ENCODE measurements around the gene STYXL1. TPM values are rescaled to one million over a fixed set of nuclear protein-coding genes. Genes with fewer than 3 reads are reported as not detected.
"Not testable (repeated sequence)": the region's sequence is repeated elsewhere in the genome, so short reads cannot be mapped to it uniquely, and the experiment has no call there.

The STYXL1 gene
- total RNA-seq, 1 donor from 2014 or later = 56.1 TPM

DNA sequence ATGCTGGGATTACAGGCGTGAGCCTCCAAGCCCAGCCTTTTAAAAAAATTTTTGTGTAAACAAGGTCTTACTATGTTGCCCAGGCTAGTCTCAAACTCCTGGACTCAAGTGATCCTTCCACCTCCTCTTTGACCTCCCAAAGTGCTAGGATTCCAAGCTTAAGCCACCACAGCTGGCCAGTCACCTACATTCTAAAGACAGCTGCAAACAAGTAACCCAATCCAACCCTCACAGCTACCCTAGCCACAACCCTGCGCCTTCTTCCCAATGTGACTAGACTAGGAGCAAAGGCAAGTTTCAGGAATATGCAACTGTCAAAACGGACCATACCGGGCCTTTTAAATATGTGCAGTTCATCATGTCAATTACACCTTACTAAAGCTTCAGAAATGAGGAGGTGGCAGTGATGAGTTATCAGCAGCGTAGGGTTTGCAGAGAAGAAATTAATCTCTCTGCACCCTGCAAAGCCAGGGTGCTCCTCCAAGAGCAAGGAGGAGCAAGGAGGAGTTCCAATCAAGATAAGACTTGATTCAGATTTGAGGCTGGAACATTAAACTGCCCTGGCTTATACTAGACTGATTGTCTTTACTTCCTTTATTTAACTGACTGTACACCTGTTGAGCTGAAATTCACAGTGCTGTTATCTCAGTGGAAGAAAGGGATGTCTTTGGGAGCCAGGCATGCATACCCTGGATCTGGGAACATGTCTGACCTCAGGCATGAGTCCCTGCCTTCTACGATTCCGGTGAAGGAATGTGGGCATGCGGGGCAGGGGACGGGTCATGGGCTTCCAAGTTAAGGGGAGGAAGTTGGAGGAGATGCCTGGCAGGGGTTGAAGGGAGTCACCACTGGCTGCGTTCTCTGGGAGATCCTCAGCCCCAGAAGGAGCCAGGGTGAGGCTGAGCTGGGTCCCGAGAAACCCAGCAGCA is 37.9 kb downstream of the STYXL1 start:
- Histone ChIP-seq H3K27ac (no peak overlapping the region), H3K4me3 (no peak overlapping the region), H3K4me2 (no peak overlapping the region), H3K9me3 (ENCODE audit: low read depth) (no peaks in the 10 kb centered on the region), H3K27me3 (no peaks in the 10 kb centered on the region), H3K79me2 (ENCODE audit: low read depth) (no peaks in the 10 kb centered on the region), H3K9ac (no peak overlapping the region), H4K20me1 (ENCODE audit: low read depth) (no peaks in the 10 kb centered on the region), H3K36me3 (no peaks in the 10 kb centered on the region), H3F3A (ENCODE audit: low read depth) (no peaks in the 10 kb centered on the region), H3K4me1 (no peaks in the 10 kb centered on the region), H2AFZ (replicated peaks) (no peak overlapping the region)
- Mint-ChIP-seq H3K4me3 (no peak overlapping the region), H3K9me3 (no peaks in the 10 kb centered on the region), H3K27me3 (ENCODE audit: insufficient read depth, low read depth) (peaks cover 3% of the 10 kb centered on the region), H3K36me3 (peaks cover 21% of the 10 kb centered on the region), H3K4me1 (peaks cover 3% of the 10 kb centered on the region), H3K27ac (peak overlapping the region; percentile 90)
- no peak for DNase-seq (ENCODE audit: low spot score)
- TF ChIP-seq, protein P1, sequence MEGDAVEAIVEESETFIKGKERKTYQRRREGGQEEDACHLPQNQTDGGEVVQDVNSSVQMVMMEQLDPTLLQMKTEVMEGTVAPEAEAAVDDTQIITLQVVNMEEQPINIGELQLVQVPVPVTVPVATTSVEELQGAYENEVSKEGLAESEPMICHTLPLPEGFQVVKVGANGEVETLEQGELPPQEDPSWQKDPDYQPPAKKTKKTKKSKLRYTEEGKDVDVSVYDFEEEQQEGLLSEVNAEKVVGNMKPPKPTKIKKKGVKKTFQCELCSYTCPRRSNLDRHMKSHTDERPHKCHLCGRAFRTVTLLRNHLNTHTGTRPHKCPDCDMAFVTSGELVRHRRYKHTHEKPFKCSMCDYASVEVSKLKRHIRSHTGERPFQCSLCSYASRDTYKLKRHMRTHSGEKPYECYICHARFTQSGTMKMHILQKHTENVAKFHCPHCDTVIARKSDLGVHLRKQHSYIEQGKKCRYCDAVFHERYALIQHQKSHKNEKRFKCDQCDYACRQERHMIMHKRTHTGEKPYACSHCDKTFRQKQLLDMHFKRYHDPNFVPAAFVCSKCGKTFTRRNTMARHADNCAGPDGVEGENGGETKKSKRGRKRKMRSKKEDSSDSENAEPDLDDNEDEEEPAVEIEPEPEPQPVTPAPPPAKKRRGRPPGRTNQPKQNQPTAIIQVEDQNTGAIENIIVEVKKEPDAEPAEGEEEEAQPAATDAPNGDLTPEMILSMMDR (IDR thresholded peaks at IDR 0.05) = no peak
- TF ChIP-seq EZH2phosphoT487 (IDR thresholded peaks at IDR 0.05) (no peak), EZH2 (IDR thresholded peaks at IDR 0.05) (no peak)

DNA sequence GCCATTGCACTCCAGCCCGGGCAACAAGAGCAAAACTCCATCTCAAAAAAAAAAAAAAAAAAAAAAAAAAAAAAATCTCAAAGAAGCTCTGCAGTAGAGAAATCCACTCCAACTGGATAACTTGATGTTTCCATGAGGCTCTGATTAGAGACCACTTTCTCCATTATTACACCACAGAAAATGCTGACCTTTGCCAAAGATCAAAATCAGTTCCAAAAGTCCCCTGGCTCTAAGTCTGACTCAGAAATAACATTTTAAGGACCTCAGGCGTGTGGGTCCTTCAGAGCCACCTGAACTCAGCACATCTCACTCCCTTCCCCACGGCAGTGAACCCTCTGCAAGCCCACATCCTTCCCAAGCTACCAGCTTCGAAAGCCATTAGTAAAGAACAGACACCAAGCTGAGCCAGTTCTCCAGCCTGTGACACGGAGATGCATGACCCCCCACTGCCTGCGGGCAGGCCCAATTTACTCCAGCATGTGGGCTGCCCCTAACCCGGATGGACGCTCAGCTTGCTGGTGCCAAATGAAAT is 39.6 kb downstream of the STYXL1 start:
- Mint-ChIP-seq H3K9me3 (no peaks in the 10 kb centered on the region), H3K36me3 (peaks cover 18% of the 10 kb centered on the region), H3K4me1 (peaks cover 3% of the 10 kb centered on the region), H3K27me3 (ENCODE audit: insufficient read depth, low read depth) (peaks cover 3% of the 10 kb centered on the region), H3K27ac (no peak overlapping the region), H3K4me3 (no peak overlapping the region)
- Histone ChIP-seq H3K36me3 (no peaks in the 10 kb centered on the region), H3K4me2 (no peak overlapping the region), H3K9ac (no peak overlapping the region), H3F3A (ENCODE audit: low read depth) (no peaks in the 10 kb centered on the region), H3K9me3 (ENCODE audit: low read depth) (no peaks in the 10 kb centered on the region), H3K4me3 (no peak overlapping the region), H3K27ac (no peak overlapping the region), H2AFZ (replicated peaks) (no peak overlapping the region), H3K27me3 (no peaks in the 10 kb centered on the region), H3K79me2 (ENCODE audit: low read depth) (no peaks in the 10 kb centered on the region), H3K4me1 (no peaks in the 10 kb centered on the region), H4K20me1 (ENCODE audit: low read depth) (no peaks in the 10 kb centered on the region)
- TF ChIP-seq EZH2 (IDR thresholded peaks at IDR 0.05) = no peak
- no peak for DNase-seq (ENCODE audit: low spot score)

DNA sequence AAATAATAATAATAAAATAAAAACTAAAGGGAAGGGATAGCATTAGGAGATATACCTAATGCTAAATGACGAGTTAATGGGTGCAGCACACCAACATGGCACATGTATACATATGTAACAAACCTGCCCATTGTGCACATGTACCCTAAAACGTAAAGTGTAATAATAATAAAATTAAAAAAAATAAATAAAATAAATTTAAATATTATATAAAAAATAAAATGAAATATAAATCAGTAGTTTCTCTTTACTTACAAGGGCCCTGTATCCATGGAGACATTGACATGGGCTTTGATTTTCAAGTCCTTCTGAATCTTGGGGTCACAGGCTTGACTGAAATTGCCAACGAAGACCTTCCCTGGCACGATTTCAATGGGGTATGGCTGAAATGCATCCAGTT is 42.8 kb downstream of the STYXL1 start:
- not testable (repeated sequence) for H3F3A ChIP-seq (ENCODE audit: low read depth); H3K9ac ChIP-seq; H3K27ac ChIP-seq; H3K4me3 Mint-ChIP-seq; H3K4me2 ChIP-seq; H3K27ac Mint-ChIP-seq; H3K27me3 ChIP-seq; H2AFZ ChIP-seq (replicated peaks); H3K4me1 ChIP-seq; H3K79me2 ChIP-seq (ENCODE audit: low read depth); H3K4me1 Mint-ChIP-seq; H3K9me3 Mint-ChIP-seq; H3K9me3 ChIP-seq (ENCODE audit: low read depth); DNase-seq (ENCODE audit: low spot score); H3K36me3 ChIP-seq; H4K20me1 ChIP-seq (ENCODE audit: low read depth); H3K4me3 ChIP-seq; H3K27me3 Mint-ChIP-seq (ENCODE audit: insufficient read depth, low read depth)
- H3K36me3 Mint-ChIP-seq = peaks cover 12% of the 10 kb centered on the region

DNA sequence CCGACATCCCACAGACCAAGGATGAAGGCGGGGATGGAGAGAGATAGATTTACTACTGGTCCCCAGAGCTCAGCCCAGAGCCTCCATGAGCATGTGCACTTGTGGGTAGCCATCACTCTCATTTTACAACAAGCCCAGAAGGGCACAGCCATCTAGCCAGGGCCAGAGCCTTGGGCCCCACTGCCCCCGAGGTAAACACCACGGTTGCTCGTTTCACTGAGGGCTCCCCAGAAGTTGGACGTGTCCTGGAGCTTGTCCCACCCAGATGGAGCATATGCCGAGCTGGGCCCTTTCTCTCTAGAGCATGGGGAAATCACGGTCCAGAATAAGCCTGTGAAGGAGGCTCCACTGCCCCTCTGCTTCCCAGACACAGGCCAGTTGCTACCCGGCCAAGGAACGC is 44.4 kb downstream of the STYXL1 start:
- DNase-seq (ENCODE audit: low spot score) = no peak
- TF ChIP-seq EZH2phosphoT487 (IDR thresholded peaks at IDR 0.05) = no peak
- TF ChIP-seq EZH2 (IDR thresholded peaks at IDR 0.05) = no peak
- TF ChIP-seq, protein P1 (IDR thresholded peaks at IDR 0.05) = no peak
- peaks cover 2% of the 10 kb centered on the region for H3K4me1 Mint-ChIP-seq
- no peaks in the 10 kb centered on the region for H3K79me2 ChIP-seq (ENCODE audit: low read depth)
- H3K4me3 ChIP-seq = no peak overlapping the region
- H3K27me3 ChIP-seq = no peaks in the 10 kb centered on the region
- H3K4me2 ChIP-seq = no peak overlapping the region
- H3K27ac Mint-ChIP-seq = no peak overlapping the region
- H2AFZ ChIP-seq (replicated peaks) = no peak overlapping the region
- H3K36me3 Mint-ChIP-seq = peaks cover 17% of the 10 kb centered on the region
- H3K9me3 Mint-ChIP-seq = no peaks in the 10 kb centered on the region
- no peaks in the 10 kb centered on the region for H3F3A ChIP-seq (ENCODE audit: low read depth)
- H4K20me1 ChIP-seq (ENCODE audit: low read depth) = no peaks in the 10 kb centered on the region
- H3K27ac ChIP-seq = no peak overlapping the region
- peaks cover 6% of the 10 kb centered on the region for H3K27me3 Mint-ChIP-seq (ENCODE audit: insufficient read depth, low read depth)
- no peaks in the 10 kb centered on the region for H3K9me3 ChIP-seq (ENCODE audit: low read depth)
- H3K4me3 Mint-ChIP-seq = no peak overlapping the region
- no peaks in the 10 kb centered on the region for H3K36me3 ChIP-seq
- H3K4me1 ChIP-seq = no peaks in the 10 kb centered on the region
- no peak overlapping the region for H3K9ac ChIP-seq

Data from neural progenitor cell (in vitro differentiated cells).